BLaER1 (cell line): Measurements from ENCODE around the gene TTLL8.

Source experiments
- H3K27ac ChIP-seq: shearing (Covaris generic); formaldehyde crosslinking; 2 replicates; pipeline ENCODE4 v1.8.1; 2022
- H3K27me3 ChIP-seq: shearing (Covaris generic); formaldehyde crosslinking; 2 replicates; pipeline ENCODE4 v1.8.1; 2022
- H3K36me3 ChIP-seq: shearing (Covaris generic); formaldehyde crosslinking; 2 replicates; pipeline ENCODE4 v1.8.1; 2022
- H3K4me1 ChIP-seq: shearing (Covaris generic); formaldehyde crosslinking; 2 replicates; pipeline ENCODE4 v1.8.1; 2022
- H3K4me2 ChIP-seq: shearing (Covaris generic); formaldehyde crosslinking; 2 replicates; pipeline ENCODE4 v1.8.1; 2022
- H3K4me3 ChIP-seq: shearing (Covaris generic); formaldehyde crosslinking; 2 replicates; pipeline ENCODE4 v1.8.1; 2022
- H3K9ac ChIP-seq: shearing (Covaris generic); formaldehyde crosslinking; 2 replicates; pipeline ENCODE4 v1.8.1; 2022
- H3K9me3 ChIP-seq: shearing (Covaris generic); formaldehyde crosslinking; 2 replicates; pipeline ENCODE4 v1.8.1; 2022
- H4K20me1 ChIP-seq: shearing (Covaris generic); formaldehyde crosslinking; 2 replicates; pipeline ENCODE4 v1.8.1; 2022
- Cebpa-rat ChIP-seq: shearing (Covaris generic); IDR thresholded peaks from 2 replicates; pipeline ENCODE4 v1.8.1; 2022

The TTLL8 gene

DNA sequence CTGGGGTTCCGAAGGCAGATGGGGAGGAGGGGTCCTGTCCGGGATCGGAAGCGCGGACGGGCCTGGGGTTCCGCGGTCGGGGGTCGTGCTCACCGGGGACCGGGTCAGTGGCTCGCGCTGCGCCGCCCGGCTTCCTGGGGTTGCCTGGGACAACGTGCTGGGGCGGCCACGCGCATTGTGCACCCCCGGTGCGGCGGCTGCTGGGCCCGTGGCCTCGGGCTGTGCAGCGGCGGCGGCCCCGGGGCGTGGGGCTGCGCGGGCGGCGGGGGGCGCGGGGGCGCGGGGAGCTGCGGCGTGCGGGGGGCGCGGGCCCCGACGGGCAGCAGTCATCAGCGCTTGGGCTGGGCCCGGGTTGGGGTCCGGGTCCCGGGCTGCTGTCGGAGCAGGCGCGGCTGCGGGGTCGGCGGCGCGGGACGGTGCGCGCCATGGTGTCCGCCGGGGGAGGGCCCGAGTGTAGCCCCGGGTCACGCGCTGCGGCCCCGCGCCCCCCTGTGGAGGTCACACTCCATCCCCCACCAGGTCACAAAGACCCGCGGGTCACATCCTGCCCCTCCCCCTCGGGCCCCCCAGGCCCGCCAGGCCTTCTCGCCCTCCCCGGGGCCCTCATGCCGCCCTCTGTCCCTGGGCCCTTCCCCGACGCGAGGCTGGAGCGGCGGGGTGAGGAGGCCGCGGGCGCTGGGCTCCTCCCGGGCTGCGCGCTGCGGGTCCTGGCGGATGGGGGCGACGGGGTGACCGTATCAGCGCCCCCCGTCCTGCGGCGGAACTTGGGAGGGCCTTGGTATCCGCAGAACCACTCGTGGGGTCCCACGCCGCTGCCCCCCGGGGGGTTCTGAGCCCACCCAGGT is at the start of gene TTLL8:
Gene TTLL8 (minus strand): TSS at position 238 of the 845 bp plus-strand sequence.
- Histone ChIP-seq H3K4me2 (peak within 1 kb of the TSS; percentile 82), H3K27me3 (no peaks in the 10 kb centered on the region), H4K20me1 (no peaks in the 10 kb centered on the region), H3K9ac (no peak within 1 kb of the TSS), H3K9me3 (peaks cover 9% of the 10 kb centered on the region; the same call in 1 of the 2 replicates), H3K4me3 (no peak within 1 kb of the TSS), H3K4me1 (peaks cover 52% of the 10 kb centered on the region), H3K36me3 (no peaks in the 10 kb centered on the region), H3K27ac (no peak within 1 kb of the TSS)
- no peak for TF ChIP-seq Cebpa-rat

- H4K20me1 ChIP-seq: no peaks in the 10 kb centered on the region
- H3K4me1 ChIP-seq: peaks cover 57% of the 10 kb centered on the region
These were observed 49.4 kb upstream of the TTLL8 start for GRCh38 chr22:50107529-50107928.

GRCh38 chr22:50105208-50106100 is 47.4 kb upstream of the TTLL8 start:
- H3K4me2 ChIP-seq: peak overlapping the region; percentile 61
- H3K9me3 ChIP-seq: no peaks in the 10 kb centered on the region
- H3K4me1 ChIP-seq: peaks cover 55% of the 10 kb centered on the region
- no peak overlapping the region for H3K9ac ChIP-seq
- no peaks in the 10 kb centered on the region for H4K20me1 ChIP-seq
- H3K36me3 ChIP-seq: no peaks in the 10 kb centered on the region
- H3K27ac ChIP-seq: no peak overlapping the region; the same call in 1 of the 2 replicates
- no peaks in the 10 kb centered on the region for H3K27me3 ChIP-seq
- H3K4me3 ChIP-seq: no peak overlapping the region
- TF ChIP-seq Cebpa-rat: no peak

More at GRCh38 chr22:50107529-50107928, 49.4 kb upstream of the TTLL8 start:
- Histone ChIP-seq H3K27me3 (no peaks in the 10 kb centered on the region), H3K4me2 (no peak overlapping the region), H3K36me3 (no peaks in the 10 kb centered on the region), H3K27ac (no peak overlapping the region), H3K9ac (no peak overlapping the region), H3K9me3 (no peaks in the 10 kb centered on the region), H3K4me3 (no peak overlapping the region)
- no peak for TF ChIP-seq Cebpa-rat

DNA sequence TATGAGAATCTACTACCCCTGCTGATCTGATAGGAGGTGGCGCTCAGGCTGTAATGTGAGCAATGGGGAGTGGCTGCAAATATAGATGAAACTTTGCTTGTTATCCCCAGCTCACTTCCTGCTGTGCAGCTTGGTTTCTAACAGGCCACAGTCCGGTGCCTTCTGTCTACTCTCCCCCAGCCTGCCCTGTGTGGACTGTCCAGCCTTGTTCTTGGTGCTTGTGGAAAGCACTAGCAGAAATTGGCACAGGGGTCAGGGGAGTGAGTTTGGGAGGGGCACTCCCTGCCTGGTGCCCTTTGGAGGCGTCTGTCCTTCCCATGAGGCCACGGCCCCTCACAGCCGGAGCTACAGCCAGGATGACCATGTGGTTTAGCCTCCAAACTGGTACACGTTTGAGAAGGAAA is 46.0 kb upstream of the TTLL8 start:
- Histone ChIP-seq H3K9me3 (no peaks in the 10 kb centered on the region), H3K4me2 (peak overlapping the region; percentile 40), H4K20me1 (no peaks in the 10 kb centered on the region), H3K36me3 (no peaks in the 10 kb centered on the region), H3K4me1 (peaks cover 55% of the 10 kb centered on the region), H3K4me3 (no peak overlapping the region), H3K27ac (no peak overlapping the region), H3K9ac (no peak overlapping the region), H3K27me3 (no peaks in the 10 kb centered on the region)
- no peak for TF ChIP-seq Cebpa-rat

GRCh38 chr22:50102946-50103345 is 44.8 kb upstream of the TTLL8 start:
- no peak for TF ChIP-seq Cebpa-rat
- H3K4me2 ChIP-seq: peak overlapping the region; percentile 76
- H3K4me3 ChIP-seq: no peak overlapping the region
- H3K9ac ChIP-seq: no peak overlapping the region
- H3K27ac ChIP-seq: no peak overlapping the region
- no peaks in the 10 kb centered on the region for H3K36me3 ChIP-seq
- H3K9me3 ChIP-seq: no peaks in the 10 kb centered on the region
- H3K27me3 ChIP-seq: no peaks in the 10 kb centered on the region
- no peaks in the 10 kb centered on the region for H4K20me1 ChIP-seq
- peaks cover 55% of the 10 kb centered on the region for H3K4me1 ChIP-seq

DNA sequence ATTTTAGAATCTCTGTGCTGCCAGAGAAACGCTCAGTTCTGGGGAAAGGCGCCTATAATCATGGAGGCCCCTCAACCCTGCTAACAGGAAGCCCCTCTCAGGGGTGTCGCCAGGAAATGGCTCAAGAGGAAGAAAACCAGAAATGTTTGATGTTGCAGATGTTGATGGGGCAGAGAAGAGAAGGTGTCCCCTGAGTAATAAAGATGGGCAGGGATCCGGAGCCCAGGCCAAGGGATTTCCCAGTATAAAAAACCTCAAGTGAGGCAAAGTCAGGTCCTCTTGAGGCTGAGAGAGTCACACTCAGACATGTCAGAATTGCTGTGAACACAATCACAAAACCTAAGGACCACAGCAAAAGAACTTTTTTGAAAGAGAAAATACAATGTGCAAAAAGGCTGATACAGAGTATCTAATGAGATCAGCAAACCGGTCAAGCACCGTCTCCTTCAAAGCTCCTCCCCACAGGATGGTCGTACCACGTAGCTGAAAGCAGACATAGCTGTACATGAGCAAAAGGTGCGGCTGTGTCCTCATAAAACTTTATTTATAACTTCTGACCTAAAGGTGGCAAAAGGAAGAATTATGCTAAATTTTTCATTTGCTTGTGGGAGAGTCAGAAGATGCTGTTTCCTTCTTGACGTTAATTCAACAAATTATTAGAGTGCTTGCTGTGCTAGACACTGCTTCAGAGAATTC is 43.9 kb upstream of the TTLL8 start:
- no peaks in the 10 kb centered on the region for H3K9me3 ChIP-seq
- peak overlapping the region; percentile 76 for H3K4me2 ChIP-seq
- no peak overlapping the region; the same call in 1 of the 2 replicates for H3K9ac ChIP-seq
- no peak for TF ChIP-seq Cebpa-rat
- H3K36me3 ChIP-seq: no peaks in the 10 kb centered on the region
- H3K27ac ChIP-seq: peak overlapping the region; percentile 35; the same call in 1 of the 2 replicates
- no peak overlapping the region for H3K4me3 ChIP-seq
- H3K27me3 ChIP-seq: no peaks in the 10 kb centered on the region
- H4K20me1 ChIP-seq: no peaks in the 10 kb centered on the region
- peaks cover 55% of the 10 kb centered on the region for H3K4me1 ChIP-seq

GRCh38 chr22:50098052-50098451 is 40.0 kb upstream of the TTLL8 start:
- no peak for TF ChIP-seq Cebpa-rat
- Histone ChIP-seq H3K4me3 (no peak overlapping the region), H3K9me3 (no peaks in the 10 kb centered on the region), H3K27ac (no peak overlapping the region), H3K27me3 (no peaks in the 10 kb centered on the region), H3K9ac (no peak overlapping the region), H3K36me3 (no peaks in the 10 kb centered on the region), H3K4me1 (peaks cover 23% of the 10 kb centered on the region), H3K4me2 (no peak overlapping the region), H4K20me1 (no peaks in the 10 kb centered on the region)

DNA sequence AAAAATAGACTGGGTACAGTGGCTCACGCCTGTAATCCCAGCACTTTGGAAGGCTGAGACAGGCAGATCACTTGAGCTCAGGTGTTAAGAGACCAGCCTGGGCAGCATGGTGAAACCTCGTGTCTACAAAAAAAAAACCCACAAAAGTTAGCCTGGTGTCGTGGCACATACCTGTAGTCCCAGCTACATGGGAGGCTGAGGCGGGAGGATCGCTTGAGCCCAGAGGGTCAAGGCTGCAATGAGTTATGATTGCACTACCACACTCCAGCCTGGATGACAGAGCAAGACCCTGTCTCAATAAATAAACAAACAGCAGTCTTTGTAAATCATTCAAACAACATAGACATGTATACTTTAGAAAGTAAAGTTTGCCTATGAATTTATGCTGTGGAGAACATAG is 34.2 kb upstream of the TTLL8 start:
- Histone ChIP-seq H3K27ac (no peak overlapping the region), H3K4me3 (no peak overlapping the region), H3K4me2 (no peak overlapping the region), H3K9ac (no peak overlapping the region), H4K20me1 (no peaks in the 10 kb centered on the region), H3K4me1 (no peaks in the 10 kb centered on the region), H3K9me3 (peaks cover 21% of the 10 kb centered on the region), H3K36me3 (no peaks in the 10 kb centered on the region), H3K27me3 (no peaks in the 10 kb centered on the region)
- TF ChIP-seq Cebpa-rat: no peak

DNA sequence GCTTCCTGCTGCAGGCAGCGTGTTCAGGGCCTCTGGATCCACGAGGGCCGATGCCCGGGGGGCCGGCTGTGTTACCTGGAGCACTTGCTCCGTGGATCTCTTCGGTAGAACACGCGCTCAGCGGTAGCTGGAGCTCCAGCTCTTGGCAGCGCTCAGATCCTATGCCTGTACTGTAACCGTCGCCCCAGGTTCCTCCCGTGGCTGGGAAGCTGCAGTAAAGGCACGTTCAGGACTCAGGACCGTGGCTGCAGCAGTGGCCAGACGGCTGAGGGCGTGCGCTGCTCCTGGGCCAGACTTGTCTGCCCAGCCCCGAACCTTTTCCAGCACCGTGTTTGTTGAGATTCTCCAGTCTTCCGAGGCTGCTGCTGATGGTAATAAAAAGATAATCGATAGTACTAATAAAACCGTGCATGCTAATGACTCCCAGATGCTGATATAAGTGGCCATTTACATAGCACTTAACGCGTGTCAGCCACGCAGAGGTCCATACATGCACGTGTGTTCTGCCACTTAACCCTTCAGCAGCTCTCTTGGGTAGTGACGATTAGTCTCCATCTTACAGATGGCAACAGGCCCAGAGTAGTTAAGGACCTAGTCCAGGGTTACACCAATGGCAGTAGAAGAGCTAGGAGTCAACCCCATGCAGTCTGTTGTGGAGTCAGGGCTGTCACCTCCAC is 33.1 kb upstream of the TTLL8 start:
- no peak overlapping the region for H3K4me3 ChIP-seq
- H3K9me3 ChIP-seq: peaks cover 29% of the 10 kb centered on the region
- H3K9ac ChIP-seq: no peak overlapping the region
- no peak overlapping the region for H3K27ac ChIP-seq
- no peaks in the 10 kb centered on the region for H3K27me3 ChIP-seq
- TF ChIP-seq Cebpa-rat: no peak
- H4K20me1 ChIP-seq: no peaks in the 10 kb centered on the region
- H3K36me3 ChIP-seq: no peaks in the 10 kb centered on the region
- H3K4me2 ChIP-seq: no peak overlapping the region
- H3K4me1 ChIP-seq: no peaks in the 10 kb centered on the region
